Osteoblast (primary cell): Measurements from ENCODE around the gene DBH. TPM values are rescaled to one million over a fixed set of nuclear protein-coding genes. Genes with fewer than 3 reads are reported as not detected.

Source experiments
- DNase-seq: peaks from one replicate; pipeline ENCODE4 v3.0.0; 2011; ENCODE audit warnings: low spot score, mixed read lengths; ENCODE audit not compliant: insufficient read length; ENCODE audit errors: missing footprints
- H2AFZ ChIP-seq: 2 replicates; pipeline ENCODE4 v1.6.0; 2011; ENCODE audit warnings: mild to moderate bottlenecking, low read length
- H3K27ac ChIP-seq: 2 replicates; pipeline ENCODE4 v1.5.1; 2011; ENCODE audit warnings: mild to moderate bottlenecking, low read depth, low read length, moderate library complexity
- H3K27me3 ChIP-seq: 2 replicates; pipeline ENCODE4 v1.6.0; 2012; ENCODE audit warnings: mild to moderate bottlenecking, control low read depth, inconsistent platforms, low read length, moderate library complexity; ENCODE audit not compliant: insufficient read depth
- H3K36me3 ChIP-seq: 2 replicates; pipeline ENCODE4 v1.5.1; 2011; ENCODE audit warnings: mild to moderate bottlenecking, low read length, control low read depth, moderate library complexity; ENCODE audit not compliant: insufficient read depth
- H3K4me1 ChIP-seq: 2 replicates; pipeline ENCODE4 v1.5.1; 2011; ENCODE audit warnings: mild to moderate bottlenecking, low read length, control low read depth, moderate library complexity; ENCODE audit not compliant: insufficient read depth
- H3K4me2 ChIP-seq: 2 replicates; pipeline ENCODE4 v1.6.0; 2011; ENCODE audit warnings: mild to moderate bottlenecking, low read length; ENCODE audit not compliant: insufficient read depth
- H3K4me3 ChIP-seq: fragments of 200-600 bp; sonication (generic); 3 replicates; pipeline ENCODE4 v1.5.1; 2012; ENCODE audit warnings: mild to moderate bottlenecking, low read length, inconsistent platforms; ENCODE audit not compliant: insufficient read depth
- H3K79me2 ChIP-seq: 2 replicates; pipeline ENCODE4 v1.6.0; 2012; ENCODE audit warnings: mild to moderate bottlenecking, low read length, control low read depth, inconsistent platforms; ENCODE audit not compliant: insufficient read depth
- H3K9me3 ChIP-seq: 2 replicates; pipeline ENCODE4 v1.5.1; 2011; ENCODE audit warnings: low read depth, low read length, control low read depth
- H4K20me1 ChIP-seq: 2 replicates; pipeline ENCODE4 v1.6.0; 2012; ENCODE audit warnings: mild to moderate bottlenecking, low read length, control low read depth; ENCODE audit not compliant: insufficient read depth
- total RNA-seq: library from RNA; depleted of rRNA; stranded (reverse); fragments of >200 nt; gene quantifications from 2 replicates; pipeline ENCODE4 v1.2.3, GENCODE V29; 2012
- TF ChIP-seq, protein P1 (sequence below): IDR thresholded peaks from 2 replicates; pipeline ENCODE4 v1.5.1; 2011; ENCODE audit warnings: mild to moderate bottlenecking, low read depth, low read length, moderate library complexity; ENCODE audit errors: extremely low read depth

DBH gene
- total RNA-seq, 1 donor = not detected

DNA sequence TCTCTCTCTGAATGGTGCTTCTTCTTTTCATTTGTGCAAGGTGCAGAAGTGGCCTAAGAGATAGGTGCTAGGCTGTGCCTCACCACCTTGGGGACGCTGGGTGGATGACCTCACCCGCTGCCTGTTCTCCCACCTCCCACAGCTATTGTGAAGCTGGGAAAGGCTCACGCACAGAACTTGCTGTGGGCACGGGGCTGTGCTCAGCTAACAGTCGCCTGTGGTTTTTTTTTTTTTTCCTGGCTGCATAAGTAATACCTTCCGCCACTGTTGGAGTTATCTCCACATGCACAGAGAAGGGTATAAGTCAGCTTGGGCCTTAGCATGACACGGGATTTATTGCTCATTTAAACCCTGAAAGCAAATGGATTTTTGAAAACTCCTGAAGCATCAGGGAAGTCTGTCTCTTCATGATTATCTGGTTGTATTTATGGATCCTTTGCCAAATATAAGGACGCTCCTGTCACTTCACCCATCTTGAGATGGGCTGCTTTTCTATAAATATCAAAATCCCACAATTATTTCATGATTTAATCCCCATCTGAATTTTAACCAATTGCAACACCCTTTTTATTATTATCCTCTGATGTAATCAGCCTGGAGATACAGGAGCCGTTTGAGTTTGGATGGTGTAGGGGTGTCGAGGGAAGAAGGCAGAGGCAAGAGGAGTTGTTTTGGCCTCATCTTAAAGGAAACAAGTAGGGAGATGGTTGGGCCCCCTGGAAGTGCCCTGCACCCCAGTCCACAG is 9.0 kb downstream of the DBH start:
- H4K20me1 ChIP-seq = no peaks in the 10 kb centered on the region
- no peak overlapping the region for H3K4me3 ChIP-seq
- H3K27me3 ChIP-seq = peaks cover 14% of the 10 kb centered on the region
- H3K4me2 ChIP-seq = no peak overlapping the region
- H2AFZ ChIP-seq = no peak overlapping the region
- H3K36me3 ChIP-seq = no peaks in the 10 kb centered on the region
- H3K4me1 ChIP-seq = no peaks in the 10 kb centered on the region
- H3K9me3 ChIP-seq = no peaks in the 10 kb centered on the region
- H3K79me2 ChIP-seq = no peaks in the 10 kb centered on the region
- TF ChIP-seq, protein P1, sequence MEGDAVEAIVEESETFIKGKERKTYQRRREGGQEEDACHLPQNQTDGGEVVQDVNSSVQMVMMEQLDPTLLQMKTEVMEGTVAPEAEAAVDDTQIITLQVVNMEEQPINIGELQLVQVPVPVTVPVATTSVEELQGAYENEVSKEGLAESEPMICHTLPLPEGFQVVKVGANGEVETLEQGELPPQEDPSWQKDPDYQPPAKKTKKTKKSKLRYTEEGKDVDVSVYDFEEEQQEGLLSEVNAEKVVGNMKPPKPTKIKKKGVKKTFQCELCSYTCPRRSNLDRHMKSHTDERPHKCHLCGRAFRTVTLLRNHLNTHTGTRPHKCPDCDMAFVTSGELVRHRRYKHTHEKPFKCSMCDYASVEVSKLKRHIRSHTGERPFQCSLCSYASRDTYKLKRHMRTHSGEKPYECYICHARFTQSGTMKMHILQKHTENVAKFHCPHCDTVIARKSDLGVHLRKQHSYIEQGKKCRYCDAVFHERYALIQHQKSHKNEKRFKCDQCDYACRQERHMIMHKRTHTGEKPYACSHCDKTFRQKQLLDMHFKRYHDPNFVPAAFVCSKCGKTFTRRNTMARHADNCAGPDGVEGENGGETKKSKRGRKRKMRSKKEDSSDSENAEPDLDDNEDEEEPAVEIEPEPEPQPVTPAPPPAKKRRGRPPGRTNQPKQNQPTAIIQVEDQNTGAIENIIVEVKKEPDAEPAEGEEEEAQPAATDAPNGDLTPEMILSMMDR = no peak
- no peak overlapping the region for H3K27ac ChIP-seq
- DNase-seq = peak; percentile 66

GRCh38 chr9:133647148-133647547 is 11.0 kb downstream of the DBH start:
- no peaks in the 10 kb centered on the region for H3K4me1 ChIP-seq
- no peaks in the 10 kb centered on the region for H3K9me3 ChIP-seq
- H3K4me2 ChIP-seq = no peak overlapping the region
- H3K79me2 ChIP-seq = no peaks in the 10 kb centered on the region
- DNase-seq = no peak
- no peaks in the 10 kb centered on the region for H3K36me3 ChIP-seq
- TF ChIP-seq, protein P1 = no peak
- H4K20me1 ChIP-seq = no peaks in the 10 kb centered on the region
- no peak overlapping the region for H3K4me3 ChIP-seq
- peaks cover 16% of the 10 kb centered on the region for H3K27me3 ChIP-seq
- no peak overlapping the region for H2AFZ ChIP-seq
- H3K27ac ChIP-seq = no peak overlapping the region

DNA sequence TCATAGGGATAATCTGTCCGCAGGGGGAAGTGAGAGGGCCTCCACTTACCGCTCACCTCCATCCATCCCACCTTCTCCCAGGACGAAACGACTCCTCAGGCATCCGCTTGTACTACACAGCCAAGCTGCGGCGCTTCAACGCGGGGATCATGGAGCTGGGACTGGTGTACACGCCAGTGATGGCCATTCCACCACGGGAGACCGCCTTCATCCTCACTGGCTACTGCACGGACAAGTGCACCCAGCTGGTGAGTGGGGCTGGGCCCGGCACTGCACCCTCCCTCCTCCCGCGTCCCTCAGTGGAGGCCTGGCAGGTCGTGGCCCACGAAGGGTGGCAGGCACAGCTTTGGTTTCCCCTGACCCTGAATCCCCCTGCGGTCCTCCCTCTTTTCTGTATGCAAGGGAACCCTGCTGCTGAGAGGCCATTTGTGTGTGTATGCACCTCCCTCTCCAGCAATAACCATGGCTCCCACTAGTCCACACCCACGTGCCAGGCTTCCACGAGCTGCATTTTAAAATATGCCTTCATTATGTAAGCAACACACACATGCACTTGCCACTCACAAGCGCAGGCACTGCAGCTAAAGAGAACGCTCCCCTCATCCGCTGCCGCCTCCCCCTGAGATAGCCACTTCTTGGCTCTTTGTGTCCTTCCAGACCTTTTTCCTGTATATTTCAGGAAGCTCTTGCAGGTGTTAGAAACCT is 11.8 kb downstream of the DBH start:
- no peaks in the 10 kb centered on the region for H3K9me3 ChIP-seq
- H3K36me3 ChIP-seq = no peaks in the 10 kb centered on the region
- H3K4me2 ChIP-seq = no peak overlapping the region
- no peak overlapping the region for H3K27ac ChIP-seq
- H4K20me1 ChIP-seq = no peaks in the 10 kb centered on the region
- no peaks in the 10 kb centered on the region for H3K4me1 ChIP-seq
- H3K4me3 ChIP-seq = no peak overlapping the region
- no peaks in the 10 kb centered on the region for H3K79me2 ChIP-seq
- DNase-seq = no peak
- TF ChIP-seq, protein P1 = no peak
- H3K27me3 ChIP-seq = peaks cover 16% of the 10 kb centered on the region
- H2AFZ ChIP-seq = no peak overlapping the region

DNA sequence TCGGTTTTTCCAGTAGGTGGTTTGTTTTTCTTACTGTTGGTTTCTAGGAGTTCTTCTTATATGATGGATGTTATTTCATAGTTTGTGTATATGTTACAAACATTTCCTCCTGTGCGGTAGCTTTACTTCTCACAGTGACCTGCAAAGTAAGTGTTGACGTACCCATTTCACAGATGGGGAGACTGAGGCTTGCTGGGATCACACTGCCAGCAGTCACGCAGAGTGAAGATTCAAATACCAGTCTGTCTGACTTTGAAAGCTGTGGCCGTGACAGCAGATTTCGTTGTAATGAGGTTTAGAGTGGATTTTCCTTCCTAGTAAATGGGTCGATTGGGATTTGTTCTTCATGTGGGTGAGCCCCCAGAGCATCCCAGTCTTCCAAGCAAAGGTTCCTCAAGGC is 13.0 kb downstream of the DBH start:
- H3K4me3 ChIP-seq = no peak overlapping the region
- no peaks in the 10 kb centered on the region for H3K79me2 ChIP-seq
- H3K4me1 ChIP-seq = no peaks in the 10 kb centered on the region
- no peaks in the 10 kb centered on the region for H4K20me1 ChIP-seq
- no peaks in the 10 kb centered on the region for H3K36me3 ChIP-seq
- TF ChIP-seq, protein P1 = no peak
- no peak for DNase-seq
- peaks cover 19% of the 10 kb centered on the region for H3K27me3 ChIP-seq
- no peak overlapping the region for H3K4me2 ChIP-seq
- no peak overlapping the region for H2AFZ ChIP-seq
- no peak overlapping the region for H3K27ac ChIP-seq
- no peaks in the 10 kb centered on the region for H3K9me3 ChIP-seq
